Suprapubic skin (tissue), 4 donors: ENCODE measurements around the gene QSOX1. TPM values are rescaled to one million over a fixed set of nuclear protein-coding genes. Genes with fewer than 3 reads are reported as not detected.

Source experiments
- DNase-seq, 2 donors: peaks; one replicate each; pipeline ENCODE4 v3.0.0-alpha.2; 2019; ENCODE audit warnings: low spot score in 2 of 2
- H3K27ac ChIP-seq: fragments of 200-600 bp; sonication (generic); one replicate; pipeline ENCODE4 v1.5.1; 2019
- H3K27me3 ChIP-seq: fragments of 200-600 bp; sonication (generic); one replicate; pipeline ENCODE4 v1.5.1; 2019
- H3K36me3 ChIP-seq: fragments of 200-600 bp; sonication (generic); one replicate; pipeline ENCODE4 v1.5.1; 2019
- H3K4me1 ChIP-seq: fragments of 200-600 bp; sonication (generic); one replicate; pipeline ENCODE4 v1.5.1; 2019
- H3K4me3 ChIP-seq: fragments of 200-600 bp; sonication (generic); one replicate; pipeline ENCODE4 v1.5.1; 2019; ENCODE audit warnings: mild to moderate bottlenecking
- H3K9me3 ChIP-seq: fragments of 200-600 bp; sonication (generic); one replicate; pipeline ENCODE4 v1.5.1; 2019
- EP300 ChIP-seq: sonication (generic); formaldehyde crosslinking; IDR thresholded peaks from one replicate; pipeline ENCODE4 v1.6.1; 2017; ENCODE audit warnings: antibody characterized with exemption
- POLR2A ChIP-seq, 2 donors: fragments of 450-650 bp; IDR thresholded peaks; one replicate each; pipeline ENCODE4 v1.6.1; 2017; ENCODE audit warnings: antibody characterized with exemption in 2 of 2, mild to moderate bottlenecking in 2 of 2, moderate library complexity in 2 of 2
- POLR2AphosphoS5 ChIP-seq, 3 donors: sonication (generic); formaldehyde crosslinking; IDR thresholded peaks; one replicate each; pipeline ENCODE4 v1.6.1; 2017; ENCODE audit warnings: antibody characterized with exemption in 3 of 3
- WGBS: methylation state at CpG from one replicate; pipeline ENCODE4 v1.1.5; 2018; 5-methylcytosine and 5-hydroxymethylcytosine counted together
- total RNA-seq, 4 donors: library from RNA; depleted of rRNA; stranded (reverse); fragments of >200 nt; gene quantifications; one replicate each; pipeline ENCODE4 v1.1.0, GENCODE V29; 2016
- TF ChIP-seq, protein P1 (sequence below), 2 donors: fragments of 200-600 bp in 1 of 2; fragments of 450-650 bp in 1 of 2; sonication (generic) in 1 of 2; IDR thresholded peaks; one replicate each; pipeline ENCODE4 v1.5.1; 2016 to 2019; ENCODE audit warnings: antibody characterized with exemption in 2 of 2, mild to moderate bottlenecking in 1 of 2, moderate library complexity in 1 of 2

The QSOX1 gene
- total RNA-seq, 4 donors from 2014 or later: 56.6 to 66.1 (median 61.5) TPM

DNA sequence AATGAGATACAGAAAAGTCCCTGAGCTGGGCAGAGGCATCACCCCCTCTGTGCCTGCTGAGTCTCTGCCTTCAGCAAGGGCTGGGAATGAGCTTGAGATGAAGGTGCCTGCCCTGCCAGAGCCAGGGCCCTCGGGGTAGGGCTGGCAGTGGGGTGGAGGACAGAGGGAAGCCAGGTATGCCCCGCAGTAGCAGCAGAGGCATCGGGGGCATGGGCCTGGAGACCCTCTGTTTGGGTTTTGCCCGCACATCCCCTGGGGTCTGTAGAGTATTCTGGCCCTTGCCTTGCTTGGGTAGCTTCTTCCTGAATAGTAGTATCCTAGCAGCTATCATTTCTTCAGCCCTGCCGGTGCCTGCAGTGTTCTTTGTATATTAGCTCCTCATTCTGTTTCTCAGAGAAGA lies 33.0 kb downstream of the QSOX1 start:
- H3K36me3 ChIP-seq: peaks cover 95% of the 10 kb centered on the region
- WGBS: 92% methylated on average over 5 of the region's 5 CpGs
- no peak for DNase-seq
- H3K4me1 ChIP-seq: no peaks in the 10 kb centered on the region
- TF ChIP-seq EP300 (no peak), POLR2A (IDR thresholded peaks at IDR 0.05) (no peak), POLR2AphosphoS5 (IDR thresholded peaks at IDR 0.05) (no peak)
- TF ChIP-seq, protein P1, sequence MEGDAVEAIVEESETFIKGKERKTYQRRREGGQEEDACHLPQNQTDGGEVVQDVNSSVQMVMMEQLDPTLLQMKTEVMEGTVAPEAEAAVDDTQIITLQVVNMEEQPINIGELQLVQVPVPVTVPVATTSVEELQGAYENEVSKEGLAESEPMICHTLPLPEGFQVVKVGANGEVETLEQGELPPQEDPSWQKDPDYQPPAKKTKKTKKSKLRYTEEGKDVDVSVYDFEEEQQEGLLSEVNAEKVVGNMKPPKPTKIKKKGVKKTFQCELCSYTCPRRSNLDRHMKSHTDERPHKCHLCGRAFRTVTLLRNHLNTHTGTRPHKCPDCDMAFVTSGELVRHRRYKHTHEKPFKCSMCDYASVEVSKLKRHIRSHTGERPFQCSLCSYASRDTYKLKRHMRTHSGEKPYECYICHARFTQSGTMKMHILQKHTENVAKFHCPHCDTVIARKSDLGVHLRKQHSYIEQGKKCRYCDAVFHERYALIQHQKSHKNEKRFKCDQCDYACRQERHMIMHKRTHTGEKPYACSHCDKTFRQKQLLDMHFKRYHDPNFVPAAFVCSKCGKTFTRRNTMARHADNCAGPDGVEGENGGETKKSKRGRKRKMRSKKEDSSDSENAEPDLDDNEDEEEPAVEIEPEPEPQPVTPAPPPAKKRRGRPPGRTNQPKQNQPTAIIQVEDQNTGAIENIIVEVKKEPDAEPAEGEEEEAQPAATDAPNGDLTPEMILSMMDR (IDR thresholded peaks at IDR 0.05): no peak
- H3K9me3 ChIP-seq: no peaks in the 10 kb centered on the region
- H3K27ac ChIP-seq: no peak overlapping the region
- H3K27me3 ChIP-seq: no peaks in the 10 kb centered on the region
- no peak overlapping the region for H3K4me3 ChIP-seq

DNA sequence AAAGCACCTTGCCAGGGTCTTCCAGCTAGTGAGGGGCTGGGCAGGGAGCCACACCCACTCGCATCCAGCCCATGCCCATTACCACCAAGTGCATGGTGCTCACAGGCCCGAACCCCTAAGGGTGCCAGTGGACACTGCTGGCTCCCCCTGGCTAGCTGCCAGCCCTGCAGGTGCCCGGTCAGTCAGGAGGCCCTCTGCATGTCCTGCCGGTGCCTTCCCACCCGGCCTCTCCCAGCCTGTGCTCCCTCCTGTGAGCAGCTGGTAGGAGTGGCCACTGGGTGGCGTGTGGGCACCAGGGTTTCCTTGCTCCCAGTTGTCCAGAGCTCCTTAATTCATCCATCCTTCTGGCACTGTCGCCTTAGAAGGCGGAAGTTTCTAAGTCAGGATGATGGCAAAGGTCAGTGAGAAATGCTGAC lies 33.4 kb downstream of the QSOX1 start:
- no peaks in the 10 kb centered on the region for H3K27me3 ChIP-seq
- H3K9me3 ChIP-seq: no peaks in the 10 kb centered on the region
- H3K27ac ChIP-seq: no peak overlapping the region
- no peaks in the 10 kb centered on the region for H3K4me1 ChIP-seq
- H3K36me3 ChIP-seq: peaks cover 91% of the 10 kb centered on the region
- H3K4me3 ChIP-seq: no peak overlapping the region
- whole genome bisulfite sequencing: 37% methylated on average over 7 of the region's 8 CpGs
- no peak for TF ChIP-seq POLR2A (IDR thresholded peaks at IDR 0.05)
- TF ChIP-seq, protein P1 (IDR thresholded peaks at IDR 0.05): peak in 1 of 2 donors; percentile 47
- TF ChIP-seq POLR2AphosphoS5 (IDR thresholded peaks at IDR 0.05): no peak
- no peak for TF ChIP-seq EP300
- DNase-seq: no peak

DNA sequence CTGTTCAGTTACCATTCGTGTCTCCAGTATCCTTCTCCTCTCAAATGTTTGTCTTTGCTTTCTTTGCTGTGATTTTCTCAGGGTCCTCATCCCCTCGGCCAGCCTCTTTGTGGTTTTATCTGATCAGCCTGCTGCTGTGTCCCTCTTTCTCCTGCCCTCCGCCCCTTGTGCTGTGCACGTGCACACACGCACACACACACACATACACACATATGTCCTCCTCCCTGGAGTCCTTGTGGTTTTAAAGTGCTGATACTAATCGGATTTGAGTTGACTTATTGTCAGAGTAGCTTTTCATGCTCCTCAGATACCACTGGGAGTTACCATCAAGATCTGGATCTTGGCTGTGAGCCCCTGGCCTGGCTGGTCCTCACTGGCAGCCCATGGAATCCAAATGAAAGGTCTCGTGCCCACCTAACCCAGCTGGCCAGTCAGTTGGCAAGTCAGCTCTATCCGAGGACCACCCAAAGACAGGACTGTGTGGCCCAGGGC lies 34.1 kb downstream of the QSOX1 start:
- Histone ChIP-seq H3K36me3 (peaks cover 87% of the 10 kb centered on the region), H3K9me3 (no peaks in the 10 kb centered on the region), H3K27me3 (no peaks in the 10 kb centered on the region), H3K4me1 (no peaks in the 10 kb centered on the region), H3K4me3 (no peak overlapping the region), H3K27ac (no peak overlapping the region)
- TF ChIP-seq POLR2AphosphoS5 (IDR thresholded peaks at IDR 0.05) (no peak), EP300 (no peak)
- TF ChIP-seq, protein P1 (IDR thresholded peaks at IDR 0.05): no peak
- DNase-seq: no peak
- 84% methylated on average over 8 of the region's 8 CpGs for WGBS

DNA sequence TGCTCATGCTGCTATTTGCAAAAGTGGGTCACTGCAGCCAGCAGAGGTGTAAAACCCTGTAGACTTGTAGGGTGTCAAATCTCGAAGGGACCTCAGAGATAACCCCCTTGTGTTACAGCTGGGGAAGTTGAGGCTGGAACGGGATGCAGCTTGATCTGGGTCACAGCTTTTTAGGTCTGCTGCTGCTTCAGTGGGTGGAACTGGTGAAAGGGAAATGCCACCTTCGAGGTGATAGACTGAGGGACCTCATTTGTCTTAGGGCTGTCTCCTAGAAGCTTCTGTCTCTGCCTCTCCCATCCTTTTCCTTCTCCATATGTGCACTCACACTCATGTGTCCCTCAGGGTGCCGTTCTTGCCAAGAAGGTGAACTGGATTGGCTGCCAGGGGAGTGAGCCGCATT lies 35.4 kb downstream of the QSOX1 start:
- Histone ChIP-seq H3K4me1 (no peaks in the 10 kb centered on the region), H3K4me3 (no peak overlapping the region), H3K36me3 (peaks cover 89% of the 10 kb centered on the region), H3K27me3 (no peaks in the 10 kb centered on the region), H3K9me3 (no peaks in the 10 kb centered on the region), H3K27ac (no peak overlapping the region)
- 94% methylated on average over 5 of the region's 5 CpGs for WGBS
- TF ChIP-seq POLR2A (IDR thresholded peaks at IDR 0.05) (no peak), EP300 (no peak), POLR2AphosphoS5 (IDR thresholded peaks at IDR 0.05) (no peak)
- TF ChIP-seq, protein P1 (IDR thresholded peaks at IDR 0.05): no peak
- no peak for DNase-seq

DNA sequence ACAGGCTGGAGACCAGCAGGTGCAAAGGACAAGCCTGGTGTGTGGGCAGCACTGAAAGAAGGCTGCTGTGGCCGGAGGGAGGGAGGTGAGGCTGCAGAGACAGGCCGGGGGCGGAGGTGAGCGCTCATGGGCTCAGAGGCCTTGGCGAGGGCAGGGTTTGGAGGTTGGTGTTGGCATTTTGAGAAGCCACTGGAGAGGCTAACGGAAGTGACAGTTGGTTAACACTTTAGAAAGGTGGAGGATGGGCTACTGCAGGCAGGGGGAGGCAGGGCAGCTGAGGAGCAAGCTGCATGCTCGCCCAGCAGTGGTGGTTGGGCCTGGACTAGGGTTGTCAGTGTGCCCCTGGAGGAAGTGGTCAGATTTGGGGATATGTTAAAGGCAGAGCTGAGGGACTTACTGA lies 37.5 kb downstream of the QSOX1 start:
- Histone ChIP-seq H3K36me3 (peaks cover 89% of the 10 kb centered on the region), H3K4me3 (no peak overlapping the region), H3K9me3 (no peaks in the 10 kb centered on the region), H3K4me1 (no peaks in the 10 kb centered on the region), H3K27ac (no peak overlapping the region), H3K27me3 (no peaks in the 10 kb centered on the region)
- no peak for DNase-seq
- 86% methylated on average over 7 of the region's 7 CpGs for WGBS
- TF ChIP-seq POLR2A (IDR thresholded peaks at IDR 0.05) (no peak), POLR2AphosphoS5 (IDR thresholded peaks at IDR 0.05) (no peak)
- TF ChIP-seq, protein P1 (IDR thresholded peaks at IDR 0.05): no peak
